CD4-positive, alpha-beta memory T cell (primary cell): ENCODE data around the gene BTG1. TPM values are rescaled to one million over a fixed set of nuclear protein-coding genes. Genes with fewer than 3 reads are reported as not detected.

ENCODE experiments used
- CTCF ChIA-PET: fragments of 350-600 bp; sonication (Branson Sonifier 250); formaldehyde crosslinking; loops from one replicate; lab custom pipeline; 2021; ENCODE audit warnings: inconsistent platforms; ENCODE audit not compliant: partially characterized antibody; lab: Charles Lee
- POLR2A ChIA-PET: fragments of 350-600 bp; sonication (Branson Sonifier 250); formaldehyde crosslinking; loops from one replicate; lab custom pipeline; 2021; ENCODE audit not compliant: partially characterized antibody; lab: Charles Lee
- DNase-seq, 5 donors: peaks; one replicate each; pipeline versions ENCODE4 v3.0.0 to v3.0.0-alpha.2; 2020 to 2022; ENCODE audit warnings: mixed read lengths in 1 of 5
- H3K27ac ChIP-seq: one replicate; pipeline ENCODE4 v1.7.0; 2013; ENCODE audit warnings: low read depth, low read length
- H3K27me3 ChIP-seq: 2 replicates; pipeline ENCODE4 v1.7.0; 2013; ENCODE audit warnings: mild to moderate bottlenecking, low read length, moderate library complexity; ENCODE audit not compliant: insufficient read depth
- H3K36me3 ChIP-seq: 2 replicates; pipeline ENCODE4 v1.7.0; 2013; ENCODE audit warnings: mild to moderate bottlenecking, low read length, moderate library complexity; ENCODE audit not compliant: insufficient read depth
- H3K4me1 ChIP-seq: 2 replicates; pipeline ENCODE4 v1.7.0; 2013; ENCODE audit warnings: mild to moderate bottlenecking, low read length, moderate library complexity; ENCODE audit not compliant: insufficient read depth
- H3K4me3 ChIP-seq, 2 donors: one replicate each; pipeline ENCODE4 v1.7.0; 2013; ENCODE audit warnings: low read length in 2 of 2, mild to moderate bottlenecking in 1 of 2
- H3K9me3 ChIP-seq, 2 donors: one replicate each; pipeline ENCODE4 v1.7.0; 2013; ENCODE audit warnings: low read length in 2 of 2, control low read depth in 1 of 2; ENCODE audit not compliant: control insufficient read depth in 1 of 2
- H3K27ac Mint-ChIP-seq, 7 donors: one replicate each; pipeline ENCODE4 v1.8.0; 2020 to 2021; ENCODE audit warnings: mixed read lengths in 7 of 7, mild to moderate bottlenecking in 6 of 7, inconsistent platforms in 3 of 7, moderate library complexity in 3 of 7
- H3K27me3 Mint-ChIP-seq, 2 donors: one replicate each; pipeline ENCODE4 v1.8.0; 2020 to 2021; ENCODE audit warnings: mixed read lengths in 2 of 2
- H3K36me3 Mint-ChIP-seq, 2 donors: one replicate each; pipeline ENCODE4 v1.8.0; 2020 to 2021; ENCODE audit warnings: mixed read lengths in 2 of 2, inconsistent platforms in 1 of 2, mild to moderate bottlenecking in 1 of 2
- H3K4me1 Mint-ChIP-seq, 4 donors: one replicate each; pipeline ENCODE4 v1.8.0; 2020 to 2021; ENCODE audit warnings: mixed read lengths in 4 of 4, mild to moderate bottlenecking in 1 of 4
- H3K4me3 Mint-ChIP-seq, 8 donors: one replicate each; pipeline ENCODE4 v1.8.0; 2020 to 2021; ENCODE audit warnings: mixed read lengths in 8 of 8, mild to moderate bottlenecking in 7 of 8, moderate library complexity in 6 of 8, inconsistent platforms in 3 of 8
- H3K9me3 Mint-ChIP-seq, 8 donors: one replicate each; pipeline ENCODE4 v1.8.0; 2020 to 2021; ENCODE audit warnings: mixed read lengths in 8 of 8, mild to moderate bottlenecking in 5 of 8, inconsistent platforms in 3 of 8, moderate library complexity in 1 of 8
- intact Hi-C: fragments of 100-400 bp; cut with micrococcal nuclease; formaldehyde crosslinking; loops from one replicate; pipeline ENCODE4 v1.15.1; 2023
- polyA plus RNA-seq, 2 donors: library from polyadenylated mRNA; unstranded; fragments of 300-500 nt; fragmentation: Illumina TruSeq; gene quantifications; one replicate each; pipeline ENCODE4 v1.2.3, GENCODE V29; 2021
- total RNA-seq, 2 experiments: library from RNA; stranded (reverse); gene quantifications; one replicate each; pipeline ENCODE4 v1.2.3, GENCODE V29; 2021

Gene BTG1
- total and polyA plus RNA-seq, 4 experiments from 2014 or later: 339 to 765 (median 450) TPM

DNA sequence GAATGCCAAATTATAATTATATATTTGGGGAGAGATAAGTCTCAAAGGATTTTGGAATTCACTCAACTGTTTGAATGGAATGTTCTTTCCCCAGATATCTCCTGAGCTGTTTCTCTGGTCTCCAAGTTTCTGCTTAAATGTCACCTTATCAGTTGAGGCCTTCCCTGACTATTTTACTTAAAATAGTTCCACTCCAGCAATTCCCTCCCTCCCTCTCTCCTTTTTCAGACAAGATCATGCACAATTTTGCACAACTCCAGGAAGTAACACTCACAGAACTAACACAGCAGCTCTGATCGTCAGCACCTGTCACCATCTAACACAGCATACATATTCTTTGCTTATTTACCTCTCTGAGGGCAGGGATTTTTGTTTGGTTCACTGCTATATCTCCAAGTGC is 12.5 kb downstream of the BTG1 start:
- H3K9me3 Mint-ChIP-seq: peaks cover 0 to 7% (median 0%) of the 10 kb centered on the region in 8 donors
- peak overlapping the region; percentile 84 to 100 (median 95) for H3K4me3 Mint-ChIP-seq
- intact Hi-C loops: loop anchor here (1.0 kb wide), 1 partner anchor 8 kb away; no protein-coding TSS in a partner anchor
- peaks cover 22 to 71% of the 10 kb centered on the region in 2 donors for H3K36me3 Mint-ChIP-seq
- DNase-seq: no peak
- peaks cover 66 to 91% (median 78%) of the 10 kb centered on the region in 4 donors for H3K4me1 Mint-ChIP-seq
- ChIA-PET CTCF (interaction anchor here (1.0 to 9.6 kb wide), 7 partner anchors 8 to 322 kb away, joined by 3 to 59 read pairs (median 6); partner anchors contain the start of gene BTG1), POLR2A (interaction anchor here (1.0 to 12.1 kb wide), 16 partner anchors 8 to 322 kb away, joined by 3 to 441 read pairs (median 10); partner anchors contain the start of gene BTG1)
- H3K9me3 ChIP-seq: no peaks in the 10 kb centered on the region
- H3K36me3 ChIP-seq: peaks cover under 1% of the 10 kb centered on the region
- H3K4me1 ChIP-seq: peaks cover 88% of the 10 kb centered on the region
- H3K27me3 ChIP-seq: no peaks in the 10 kb centered on the region
- H3K27ac Mint-ChIP-seq: peak overlapping the region; percentile 84 to 95 (median 91)
- H3K27me3 Mint-ChIP-seq: no peaks in the 10 kb centered on the region
- peak overlapping the region; percentile 51 for H3K27ac ChIP-seq
- peak overlapping the region; percentile 19 to 34 for H3K4me3 ChIP-seq

- ChIA-PET CTCF (interaction anchor here (0.7 to 9.6 kb wide), 3 partner anchors 12 to 140 kb away, joined by 3 to 59 read pairs (median 48); partner anchors contain the start of gene BTG1), POLR2A (interaction anchor here (0.9 to 12.1 kb wide), 11 partner anchors 12 to 461 kb away, joined by 3 to 441 read pairs (median 4); partner anchors contain the start of gene BTG1)
- Histone ChIP-seq H3K4me3 (peak overlapping the region; percentile 7 to 43), H3K4me1 (peaks cover 91% of the 10 kb centered on the region), H3K27ac (peak overlapping the region; percentile 51), H3K27me3 (no peaks in the 10 kb centered on the region), H3K36me3 (peaks cover 3% of the 10 kb centered on the region), H3K9me3 (no peaks in the 10 kb centered on the region)
- intact Hi-C loops: no loop called here
- peak; percentile 41 to 62 (median 57) for DNase-seq
- peak overlapping the region; percentile 21 to 94 (median 72) for H3K27ac Mint-ChIP-seq
- H3K9me3 Mint-ChIP-seq: peaks cover 0 to 8% (median 0%) of the 10 kb centered on the region in 8 donors
- H3K4me3 Mint-ChIP-seq: peak overlapping the region; percentile 67 to 84 (median 77)
- H3K36me3 Mint-ChIP-seq: peaks cover 22 to 65% of the 10 kb centered on the region in 2 donors
- no peaks in the 10 kb centered on the region for H3K27me3 Mint-ChIP-seq
- H3K4me1 Mint-ChIP-seq: peaks cover 66 to 94% (median 77%) of the 10 kb centered on the region in 4 donors
Measured at GRCh38 chr12:92132288-92132687, 13.4 kb downstream of the BTG1 start.

- peak overlapping the region; percentile 71 to 84 (median 77) for H3K4me3 Mint-ChIP-seq
- ChIA-PET CTCF (interaction anchor here (1.6 to 9.6 kb wide), 4 partner anchors 13 to 319 kb away, joined by 5 to 59 read pairs (median 26); partner anchors contain the start of gene BTG1), POLR2A (interaction anchor here (1.3 to 12.1 kb wide), 8 partner anchors 13 to 463 kb away, joined by 3 to 441 read pairs (median 5); partner anchors contain the start of gene BTG1)
- Histone ChIP-seq H3K4me3 (peak overlapping the region in 1 of 2 donors; percentile 21), H3K4me1 (peaks cover 83% of the 10 kb centered on the region), H3K36me3 (peaks cover 3% of the 10 kb centered on the region), H3K27ac (peak overlapping the region; percentile 51), H3K9me3 (no peaks in the 10 kb centered on the region), H3K27me3 (no peaks in the 10 kb centered on the region)
- H3K9me3 Mint-ChIP-seq: peaks cover 0 to 8% (median 0%) of the 10 kb centered on the region in 8 donors
- H3K27me3 Mint-ChIP-seq: no peaks in the 10 kb centered on the region
- peaks cover 59 to 92% (median 71%) of the 10 kb centered on the region in 4 donors for H3K4me1 Mint-ChIP-seq
- H3K36me3 Mint-ChIP-seq: peaks cover 20 to 58% of the 10 kb centered on the region in 2 donors
- peak overlapping the region; percentile 51 to 94 (median 83) for H3K27ac Mint-ChIP-seq
- no peak for DNase-seq
- intact Hi-C loops: no loop called here
Measured at GRCh38 chr12:92130999-92131398, 14.6 kb downstream of the BTG1 start.

DNA sequence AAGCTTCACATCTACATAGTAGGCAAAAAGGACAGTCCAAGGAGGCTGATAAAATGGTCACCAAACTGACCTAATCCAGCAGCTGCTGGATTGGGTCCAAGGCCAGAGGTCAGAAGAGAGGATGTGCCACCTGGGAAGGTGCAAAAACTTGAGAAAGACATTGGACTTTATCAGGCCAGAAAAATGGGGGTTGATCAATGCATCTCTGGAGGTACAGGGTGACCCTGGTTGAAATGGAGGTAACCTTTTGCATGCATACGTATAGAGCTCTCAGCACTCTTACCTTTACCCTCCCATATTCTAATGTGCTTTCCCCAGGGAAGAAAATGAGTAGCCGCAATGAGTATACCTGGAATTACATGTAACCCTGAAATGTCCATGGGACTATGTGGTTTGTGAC is 16.0 kb downstream of the BTG1 start:
- peaks cover 57 to 93% (median 72%) of the 10 kb centered on the region in 4 donors for H3K4me1 Mint-ChIP-seq
- intact Hi-C loops: no loop called here
- H3K36me3 ChIP-seq: peaks cover 3% of the 10 kb centered on the region
- H3K36me3 Mint-ChIP-seq: peaks cover 22 to 59% of the 10 kb centered on the region in 2 donors
- H3K9me3 ChIP-seq: no peaks in the 10 kb centered on the region
- H3K27me3 Mint-ChIP-seq: no peaks in the 10 kb centered on the region
- H3K4me3 Mint-ChIP-seq: peak overlapping the region in 7 of 8 donors; percentile 18 to 78 (median 31)
- ChIA-PET CTCF (interaction anchor here (1.3 to 9.6 kb wide), 4 partner anchors 15 to 318 kb away, joined by 4 to 59 read pairs (median 5); partner anchors contain the start of gene BTG1), POLR2A (interaction anchor here (0.5 to 12.1 kb wide), 7 partner anchors 12 to 740 kb away, joined by 3 to 441 read pairs (median 5); partner anchors contain the start of gene BTG1)
- peaks cover 0 to 10% (median 0%) of the 10 kb centered on the region in 8 donors for H3K9me3 Mint-ChIP-seq
- no peak overlapping the region for H3K4me3 ChIP-seq
- no peaks in the 10 kb centered on the region for H3K27me3 ChIP-seq
- H3K27ac ChIP-seq: no peak overlapping the region
- peaks cover 78% of the 10 kb centered on the region for H3K4me1 ChIP-seq
- peak overlapping the region in 3 of 7 donors; percentile 57 to 83 (median 68) for H3K27ac Mint-ChIP-seq
- DNase-seq: no peak

DNA sequence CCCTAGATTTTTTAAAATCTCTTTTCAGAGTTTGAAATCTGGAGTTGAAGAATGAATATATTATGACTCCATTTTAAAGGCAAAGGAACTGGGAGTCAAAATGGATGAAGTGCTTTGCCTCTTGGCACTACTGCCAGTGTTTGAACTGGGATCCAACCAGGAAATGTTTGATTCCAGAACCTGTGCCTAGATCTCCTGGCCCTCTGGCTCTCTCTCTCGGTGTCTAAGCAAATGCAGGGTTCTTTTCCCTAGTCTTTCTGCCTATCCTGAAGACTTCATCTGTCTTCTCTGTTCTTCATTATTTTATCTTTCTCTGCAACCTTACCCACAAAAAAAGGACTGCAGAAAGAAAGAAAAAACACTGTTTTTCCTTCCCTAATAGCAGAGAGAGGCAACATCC is 17.0 kb downstream of the BTG1 start:
- POLR2A ChIA-PET: interaction anchor here (12.1 kb wide), 1 partner anchor 16 kb away, joined by 441 read pairs; the partner anchor contains the start of gene BTG1
- no peaks in the 10 kb centered on the region for H3K9me3 ChIP-seq
- Mint-ChIP-seq H3K9me3 (peaks cover 0 to 7% (median 0%) of the 10 kb centered on the region in 8 donors), H3K4me1 (peaks cover 56 to 93% (median 71%) of the 10 kb centered on the region in 4 donors), H3K27ac (peak overlapping the region in 4 of 7 donors; percentile 16 to 83 (median 52)), H3K27me3 (no peaks in the 10 kb centered on the region), H3K36me3 (peaks cover 22 to 56% of the 10 kb centered on the region in 2 donors), H3K4me3 (peak overlapping the region in 3 of 8 donors; percentile 30 to 47 (median 39))
- no peaks in the 10 kb centered on the region for H3K27me3 ChIP-seq
- CTCF ChIA-PET: interaction anchor here (1.3 kb wide), 1 partner anchor 119 kb away, joined by 4 read pairs; no protein-coding TSS in a partner anchor
- no peak overlapping the region for H3K27ac ChIP-seq
- no peak for DNase-seq
- H3K4me1 ChIP-seq: peaks cover 78% of the 10 kb centered on the region
- H3K4me3 ChIP-seq: no peak overlapping the region
- intact Hi-C loops: no loop called here
- H3K36me3 ChIP-seq: peaks cover 3% of the 10 kb centered on the region

DNA sequence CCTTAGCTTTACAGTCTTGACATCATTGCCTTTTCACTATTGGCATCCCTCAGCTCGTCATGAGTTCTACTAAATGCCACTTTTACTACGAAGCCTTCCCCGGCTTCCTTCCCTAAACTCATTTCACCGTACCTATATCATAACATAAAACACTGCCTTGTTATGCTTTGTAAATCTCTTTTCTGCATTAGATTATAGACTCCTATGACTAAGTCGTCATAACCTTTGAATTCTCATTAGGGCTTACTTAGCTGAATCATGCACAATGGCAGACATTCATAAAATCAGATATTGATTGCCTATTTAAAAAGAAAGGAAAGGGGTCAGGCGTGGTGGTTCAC is 21.0 kb downstream of the BTG1 start:
- Mint-ChIP-seq H3K27me3 (no peaks in the 10 kb centered on the region), H3K9me3 (peaks cover 3 to 21% (median 18%) of the 10 kb centered on the region in 8 donors), H3K36me3 (peaks cover 45 to 58% of the 10 kb centered on the region in 2 donors), H3K27ac (peak overlapping the region in 5 of 7 donors; percentile 38 to 83 (median 48)), H3K4me3 (peak overlapping the region in 2 of 8 donors; percentile 2 to 43), H3K4me1 (peaks cover 31 to 67% (median 46%) of the 10 kb centered on the region in 4 donors)
- intact Hi-C loops: no loop called here
- Histone ChIP-seq H3K27ac (no peak overlapping the region), H3K4me3 (no peak overlapping the region), H3K36me3 (peaks cover 3% of the 10 kb centered on the region), H3K9me3 (no peaks in the 10 kb centered on the region), H3K27me3 (no peaks in the 10 kb centered on the region), H3K4me1 (peaks cover 39% of the 10 kb centered on the region)
- CTCF ChIA-PET: interaction anchor here (1.1 to 2.3 kb wide), 2 partner anchors 10 to 50 kb away, joined by 4 to 10 read pairs; no protein-coding TSS in a partner anchor
- POLR2A ChIA-PET: interaction anchor here (1.2 to 7.8 kb wide), 10 partner anchors 9 to 279 kb away, joined by 3 to 54 read pairs (median 6); partner anchors contain the start of gene BTG1
- DNase-seq: no peak
